PC-9 (cell line): ENCODE results near the gene ZNF784.

Experiments used
- CTCF ChIP-seq: fragments of 200-600 bp; sonication (generic); conservative IDR thresholded peaks from 2 replicates; pipeline ENCODE4 v1.6.1; 2017; ENCODE audit warnings: mixed run types, antibody characterized with exemption, mild to moderate bottlenecking, moderate library complexity
- EZH2 ChIP-seq: fragments of 200-600 bp; sonication (generic); IDR thresholded peaks from 2 replicates; pipeline ENCODE4 v1.8.0; 2017; ENCODE audit warnings: antibody characterized with exemption, low read depth

DNA sequence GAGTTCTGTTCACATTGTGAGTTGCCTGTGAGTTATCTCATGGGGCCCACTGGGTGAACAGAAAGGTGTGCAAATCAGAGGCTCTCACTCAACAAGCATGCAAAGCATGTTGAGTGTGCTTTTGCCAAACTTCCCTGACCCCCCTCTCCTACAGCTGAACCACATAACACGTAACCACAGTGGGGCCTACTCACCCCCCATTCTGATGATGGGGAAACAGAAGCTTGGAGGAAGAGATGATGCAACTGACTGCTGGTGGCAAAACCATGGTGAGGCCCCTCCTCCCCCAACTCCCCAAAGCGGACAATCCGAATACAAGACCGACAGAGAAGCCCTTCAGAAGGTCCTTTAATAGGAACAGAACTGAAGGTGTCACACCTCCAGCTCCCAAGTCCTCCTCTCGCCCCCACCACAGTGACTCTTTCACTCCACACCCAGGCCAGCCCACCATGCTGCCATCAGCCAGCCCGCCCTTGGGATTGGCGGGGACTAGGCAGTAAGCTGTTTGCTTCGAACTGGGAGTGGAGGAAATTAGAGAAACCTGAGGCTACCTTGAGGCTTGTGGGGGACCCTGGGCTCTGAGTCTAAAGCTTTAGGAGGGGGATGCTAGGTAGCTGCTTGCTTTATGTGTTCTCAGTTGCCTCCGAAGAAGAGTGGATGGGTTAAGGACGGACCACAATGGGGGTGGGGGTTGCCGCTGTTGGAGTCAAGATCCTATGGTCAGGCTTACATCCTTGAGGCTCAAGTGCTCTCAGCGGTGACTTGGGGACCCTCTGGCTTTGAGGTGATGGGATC lies 3.8 kb downstream of the ZNF784 start:
- TF ChIP-seq EZH2, result no peak
- TF ChIP-seq CTCF, result no peak
